HepG2 (cell line): ENCODE measurements around the gene LCP2. TPM values are rescaled to one million over a fixed set of nuclear protein-coding genes. Genes with fewer than 3 reads are reported as not detected.

Experiments
- ATAC-seq: fragments of 200-7000 bp; cut with Tn5 transposase; 3 replicates; pipeline ENCODE4 v1.9.1; 2020; ENCODE audit warnings: mild to moderate bottlenecking, moderate library complexity
- BruUV-seq: library from RNA; stranded (reverse); fragments of 400-500 nt; replicated peaks from 2 replicates; lab custom pipeline; 2021; lab: Mats Ljungman, UMichigan
- CTCF ChIA-PET: fragments of 300-600 bp; formaldehyde crosslinking; extraction: SDS; loops from one replicate; lab custom pipeline; 2021; ENCODE audit warnings: low total read pairs, inconsistent platforms, low intra/inter-chr PET ratio; lab: Yijun Ruan, JAX
- POLR2A ChIA-PET: fragments of 350-600 bp; sonication (Branson Sonifier 250); formaldehyde crosslinking; loops from one replicate; lab custom pipeline; 2020; ENCODE audit warnings: antibody characterized with exemption, inconsistent platforms; lab: Yijun Ruan, JAX
- DNase-seq: peaks from one replicate; pipeline ENCODE4 v3.0.0-alpha.2; 2015; ENCODE audit warnings: low spot score
- FAIRE-seq: peaks from 3 replicates; lab custom pipeline; 2011; peaks lifted over from hg19 to GRCh38; lab: Jason Lieb, UNC
- H2AFZ ChIP-seq: one replicate; pipeline ENCODE4 v1.6.1; 2011; ENCODE audit warnings: low read length, inconsistent platforms
- H3K27ac ChIP-seq: fragments of 300-600 bp; 3 replicates; pipeline ENCODE4 v1.8.0; 2011; ENCODE audit warnings: mixed run types, mild to moderate bottlenecking, mixed read lengths, low read length, inconsistent platforms; ENCODE audit not compliant: insufficient read depth; ENCODE audit errors: extremely low read length
- H3K27me3 ChIP-seq, 2 experiments: fragments of 200-600 bp in 1 of 2; 2 replicates in 1 of 2; 3 replicates in 1 of 2; pipeline versions ENCODE4 v1.6.0 to v1.8.0; 2011; ENCODE audit warnings: low read length in 2 of 2, mild to moderate bottlenecking in 2 of 2, moderate library complexity in 2 of 2, inconsistent platforms in 1 of 2; ENCODE audit not compliant: insufficient read depth in 2 of 2, control insufficient read depth in 1 of 2
- H3K36me3 ChIP-seq, 2 experiments: fragments of 200-600 bp in 1 of 2; replicated peaks in 1 of 2; 2 replicates in 1 of 2; 3 replicates in 1 of 2; pipeline versions ENCODE4 v1.5.1 to v1.8.0; 2011; ENCODE audit warnings: low read length in 2 of 2, inconsistent platforms in 1 of 2; ENCODE audit not compliant: insufficient read depth in 2 of 2, control insufficient read depth in 1 of 2
- H3K4me1 ChIP-seq: 2 replicates; pipeline ENCODE4 v1.5.1; 2012; ENCODE audit warnings: low read length, inconsistent platforms; ENCODE audit not compliant: insufficient read depth
- H3K4me2 ChIP-seq: 2 replicates; pipeline ENCODE4 v1.6.0; 2011; ENCODE audit warnings: low read depth, low read length, inconsistent platforms
- H3K4me3 ChIP-seq, 3 experiments: fragments of 200-600 bp in 1 of 3; sonication (generic), shearing (Covaris generic) in 1 of 3; replicated peaks in 1 of 3; 2 replicates each; pipeline ENCODE4 v1.5.1; 2011 to 2016; ENCODE audit warnings: low read length in 3 of 3, inconsistent platforms in 2 of 3, low read depth in 2 of 3, mild to moderate bottlenecking in 2 of 3, control low read depth in 1 of 3, mixed read lengths in 1 of 3; ENCODE audit not compliant: insufficient read depth in 1 of 3
- H3K79me2 ChIP-seq: one replicate; pipeline ENCODE4 v1.6.1; 2011; ENCODE audit warnings: low read length, inconsistent platforms; ENCODE audit not compliant: insufficient read depth
- H3K9ac ChIP-seq: 2 replicates; pipeline ENCODE4 v1.6.0; 2011; ENCODE audit warnings: mild to moderate bottlenecking, low read depth, low read length, inconsistent platforms; ENCODE audit not compliant: insufficient read depth
- H3K9me3 ChIP-seq: 2 replicates; pipeline ENCODE4 v1.5.1; 2012; ENCODE audit warnings: mild to moderate bottlenecking, low read length
- H4K20me1 ChIP-seq: 2 replicates; pipeline ENCODE4 v1.6.0; 2011; ENCODE audit warnings: inconsistent platforms, mild to moderate bottlenecking, low read length, moderate library complexity; ENCODE audit not compliant: insufficient read depth
- ARNT ChIP-seq: fragments of 450-650 bp; IDR thresholded peaks from 2 replicates; pipeline ENCODE4 v1.6.1; 2017
- CEBPB ChIP-seq: IDR thresholded peaks from 2 replicates; pipeline ENCODE4 v1.6.1; 2011; ENCODE audit warnings: low read depth, low read length, improper control_type of control experiment, borderline replicate concordance
- GATAD2A ChIP-seq: IDR thresholded peaks from 2 replicates; pipeline ENCODE4 v1.6.1; 2016
- KDM3A ChIP-seq: IDR thresholded peaks from 2 replicates; pipeline ENCODE4 v1.6.1; 2018; ENCODE audit warnings: low read depth, missing compliant biosample characterization
- MYNN ChIP-seq: sonication (generic); formaldehyde crosslinking; IDR thresholded peaks from 2 replicates; pipeline ENCODE4 v1.4.0; 2020; ENCODE audit warnings: mild to moderate bottlenecking, low read depth, missing genetic modification reagents
- NFRKB ChIP-seq: fragments of 450-650 bp; IDR thresholded peaks from 2 replicates; pipeline ENCODE4 v1.6.1; 2017
- PHB2 ChIP-seq: fragments of 450-650 bp; IDR thresholded peaks from 2 replicates; pipeline ENCODE4 v1.6.1; 2018; ENCODE audit not compliant: partially characterized antibody
- SMAD3 ChIP-seq: sonication (generic); formaldehyde crosslinking; IDR thresholded peaks from 2 replicates; pipeline ENCODE4 v1.4.0; 2020; ENCODE audit warnings: missing genetic modification reagents
- SMYD3 ChIP-seq: sonication (generic); formaldehyde crosslinking; IDR thresholded peaks from 2 replicates; pipeline ENCODE4 v1.8.1; 2023; ENCODE audit warnings: mild to moderate bottlenecking, missing genetic modification reagents
- SOX6 ChIP-seq, 2 experiments: fragments of 450-650 bp in 1 of 2; sonication (generic) in 1 of 2; formaldehyde crosslinking in 1 of 2; IDR thresholded peaks; 2 replicates each; pipeline versions ENCODE4 v1.4.0 to v1.6.1; 2017 to 2020; ENCODE audit warnings: antibody characterized with exemption in 1 of 2, mild to moderate bottlenecking in 1 of 2, missing genetic modification reagents in 1 of 2
- STAT6 ChIP-seq: sonication (generic); formaldehyde crosslinking; IDR thresholded peaks from 2 replicates; pipeline ENCODE4 v1.4.0; 2020; ENCODE audit warnings: missing genetic modification reagents, mild to moderate bottlenecking, borderline replicate concordance
- ZEB1 ChIP-seq: IDR thresholded peaks from 2 replicates; pipeline ENCODE4 v1.6.1; 2012; ENCODE audit warnings: mild to moderate bottlenecking, low read depth, inconsistent platforms; ENCODE audit not compliant: insufficient replicate concordance
- ZNF225 ChIP-seq: sonication (generic); formaldehyde crosslinking; IDR thresholded peaks from 2 replicates; pipeline ENCODE4 v1.4.0; 2020; ENCODE audit warnings: mild to moderate bottlenecking, missing genetic modification reagents
- ZNF672 ChIP-seq: sonication (generic); formaldehyde crosslinking; IDR thresholded peaks from 2 replicates; pipeline ENCODE4 v1.8.1; 2022; ENCODE audit warnings: missing genetic modification reagents
- ZNF850 ChIP-seq: sonication (generic); formaldehyde crosslinking; conservative IDR thresholded peaks from 2 replicates; pipeline ENCODE4 v1.9.0; 2021; ENCODE audit warnings: mild to moderate bottlenecking, missing genetic modification reagents
- WGBS: methylation state at CpG from one replicate; pipeline ENCODE4 v1.1.6; 2017; ENCODE audit warnings: low lambda C conversion rate; 5-methylcytosine and 5-hydroxymethylcytosine counted together
- in situ Hi-C: cut with HindIII; loops from 2 replicates; pipeline ENCODE4 v1.10.0; 2017; ENCODE audit warnings: low pct_unique_long_range_greater_than_20kb; ENCODE audit not compliant: extremely low pct_ligation_motif_present
- intact Hi-C: fragments of 100-400 bp; cut with micrococcal nuclease; formaldehyde crosslinking; loops from one replicate; pipeline ENCODE4 v1.10.0; 2022; ENCODE audit not compliant: unreplicated experiment
- polyA plus RNA-seq, 8 experiments: library from polyadenylated mRNA; depleted of rRNA in 3 of 8; stranded (reverse) in 7 of 8; unstranded in 1 of 8; fragments of >200 nt; fragmentation: Illumina TruSeq in 4 of 8; extraction: Trizol in 4 of 8; gene quantifications; 2 replicates each; pipeline versions ENCODE4 v1.2.1 to v1.2.3, GENCODE V29; 2011 to 2016; ENCODE audit warnings: low read depth in 4 of 8, missing spikeins in 1 of 8, mixed read lengths in 1 of 8; ENCODE audit not compliant: insufficient read depth in 1 of 8
- total RNA-seq, 5 experiments: library from RNA; depleted of rRNA; stranded (reverse); fragments of >200 nt; fragmentation: Illumina TruSeq; extraction: Trizol; gene quantifications; 2 replicates each; pipeline ENCODE4 v1.2.3, GENCODE V29; 2016; ENCODE audit warnings: low read depth in 1 of 5
- TF ChIP-seq, protein P1 (sequence below): sonication (generic); formaldehyde crosslinking; IDR thresholded peaks from 2 replicates; pipeline ENCODE4 v1.5.0; 2020; ENCODE audit warnings: mild to moderate bottlenecking, missing genetic modification reagents
- TF ChIP-seq, protein P2 (sequence below): IDR thresholded peaks from 2 replicates; pipeline ENCODE4 v1.6.1; 2016; ENCODE audit warnings: missing compliant biosample characterization, missing genetic modification reagents, borderline replicate concordance

The LCP2 gene
- total and polyA plus RNA-seq, 2 of the 13 experiments (the other 11 are each of a cell fraction or from before 2014, with no cell fraction given) = not detected

- TF ChIP-seq GATAD2A (CRISPR knock-in tag) = no peak
These were observed 5.3 kb upstream of the LCP2 start (continued) for GRCh38 chr5:170302653-170303501.

DNA sequence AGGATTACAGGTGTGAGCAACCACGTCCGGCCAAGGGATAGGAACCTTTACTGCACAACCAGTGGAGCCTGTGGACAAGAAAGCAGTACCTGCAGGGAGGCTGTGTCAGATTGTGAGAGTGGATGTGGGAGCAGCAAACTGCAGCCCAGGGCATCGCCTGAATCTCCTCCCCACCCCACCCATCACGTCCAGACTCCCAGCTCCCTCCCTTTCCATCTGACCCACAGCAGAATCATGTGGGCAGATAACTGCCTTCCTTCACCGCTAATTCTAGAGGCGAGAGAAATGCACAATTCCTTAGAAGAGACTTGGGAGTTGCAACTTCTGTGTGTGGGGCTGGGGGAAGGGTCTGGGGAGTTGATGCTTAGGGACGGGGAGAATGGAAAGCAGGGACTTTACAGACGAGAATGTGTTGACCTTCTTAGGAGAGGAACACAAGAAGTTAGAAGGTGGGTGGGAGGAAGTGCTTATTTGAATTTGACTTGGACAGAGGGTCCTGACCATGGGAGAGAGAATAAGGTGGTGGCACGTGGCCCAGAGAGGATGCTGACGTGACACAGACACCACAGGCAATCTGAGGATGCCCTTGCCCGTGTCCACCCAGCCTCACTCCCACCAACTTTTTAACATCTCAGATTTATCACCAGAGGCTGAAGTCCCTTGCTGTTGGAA is 4.5 kb upstream of the LCP2 start:
- intact Hi-C loops = no loop called here
- FAIRE-seq = no peak
- no peak overlapping the region for H3K27ac ChIP-seq
- no peaks in the 10 kb centered on the region for H4K20me1 ChIP-seq
- WGBS = 9% methylated on average over 11 of the region's 11 CpGs
- no peak overlapping the region for H3K9ac ChIP-seq
- H3K4me3 ChIP-seq = no peak overlapping the region
- ChIA-PET CTCF (no interaction called here), POLR2A (no interaction called here)
- in situ Hi-C loops = no loop called here
- DNase-seq = no peak
- peaks cover 0 to 11% of the 10 kb centered on the region in 2 experiments; a peak in 1 of 5 replicates for H3K27me3 ChIP-seq
- no TSS peak for BruUV-seq
- no peaks in the 10 kb centered on the region for H3K79me2 ChIP-seq
- H3K9me3 ChIP-seq = no peaks in the 10 kb centered on the region
- no peaks in the 10 kb centered on the region for H3K36me3 ChIP-seq
- H3K4me2 ChIP-seq = no peak overlapping the region
- ATAC-seq = no peak
- no peaks in the 10 kb centered on the region for H3K4me1 ChIP-seq
- H2AFZ ChIP-seq = no peak overlapping the region
- no peak for TF ChIP-seq KDM3A (CRISPR knock-in tag)
- TF ChIP-seq MYNN = no peak
- TF ChIP-seq, protein P1, sequence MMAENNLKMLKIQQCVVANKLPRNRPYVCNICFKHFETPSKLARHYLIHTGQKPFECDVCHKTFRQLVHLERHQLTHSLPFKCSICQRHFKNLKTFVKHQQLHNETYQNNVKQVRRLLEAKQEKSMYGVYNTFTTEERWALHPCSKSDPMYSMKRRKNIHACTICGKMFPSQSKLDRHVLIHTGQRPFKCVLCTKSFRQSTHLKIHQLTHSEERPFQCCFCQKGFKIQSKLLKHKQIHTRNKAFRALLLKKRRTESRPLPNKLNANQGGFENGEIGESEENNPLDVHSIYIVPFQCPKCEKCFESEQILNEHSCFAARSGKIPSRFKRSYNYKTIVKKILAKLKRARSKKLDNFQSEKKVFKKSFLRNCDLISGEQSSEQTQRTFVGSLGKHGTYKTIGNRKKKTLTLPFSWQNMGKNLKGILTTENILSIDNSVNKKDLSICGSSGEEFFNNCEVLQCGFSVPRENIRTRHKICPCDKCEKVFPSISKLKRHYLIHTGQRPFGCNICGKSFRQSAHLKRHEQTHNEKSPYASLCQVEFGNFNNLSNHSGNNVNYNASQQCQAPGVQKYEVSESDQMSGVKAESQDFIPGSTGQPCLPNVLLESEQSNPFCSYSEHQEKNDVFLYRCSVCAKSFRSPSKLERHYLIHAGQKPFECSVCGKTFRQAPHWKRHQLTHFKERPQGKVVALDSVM (CRISPR knock-in tag) = no peak
- TF ChIP-seq ZNF672 (CRISPR knock-in tag) = no peak
- no peak for TF ChIP-seq STAT6 (CRISPR knock-in tag)
- no peak for TF ChIP-seq CEBPB
- TF ChIP-seq SOX6 (IDR thresholded peaks at IDR 0.05) = no peak
- TF ChIP-seq SOX6 (CRISPR knock-in tag; IDR thresholded peaks at IDR 0.05) = no peak
- no peak for TF ChIP-seq NFRKB
- TF ChIP-seq ARNT = no peak
- TF ChIP-seq ZEB1 = no peak
- TF ChIP-seq ZNF850 = no peak
- TF ChIP-seq, protein P2, sequence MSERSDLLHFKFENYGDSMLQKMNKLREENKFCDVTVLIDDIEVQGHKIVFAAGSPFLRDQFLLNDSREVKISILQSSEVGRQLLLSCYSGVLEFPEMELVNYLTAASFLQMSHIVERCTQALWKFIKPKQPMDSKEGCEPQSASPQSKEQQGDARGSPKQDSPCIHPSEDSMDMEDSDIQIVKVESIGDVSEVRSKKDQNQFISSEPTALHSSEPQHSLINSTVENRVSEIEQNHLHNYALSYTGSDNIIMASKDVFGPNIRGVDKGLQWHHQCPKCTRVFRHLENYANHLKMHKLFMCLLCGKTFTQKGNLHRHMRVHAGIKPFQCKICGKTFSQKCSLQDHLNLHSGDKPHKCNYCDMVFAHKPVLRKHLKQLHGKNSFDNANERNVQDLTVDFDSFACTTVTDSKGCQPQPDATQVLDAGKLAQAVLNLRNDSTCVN = no peak
- no peak for TF ChIP-seq SMYD3
- no peak for TF ChIP-seq PHB2
- TF ChIP-seq ZNF225 = no peak
- TF ChIP-seq SMAD3 (CRISPR knock-in tag) = no peak
